IMR-90 (cell line): ENCODE results near the gene INTS14. TPM values are rescaled to one million over a fixed set of nuclear protein-coding genes. Genes with fewer than 3 reads are reported as not detected.

Experiments
- ATAC-seq: fragments of 200-7000 bp; cut with Tn5 transposase; 2 replicates; pipeline ENCODE4 v1.9.1; 2020; ENCODE audit warnings: low read depth, mild to moderate bottlenecking, moderate library complexity
- BruUV-seq: library from RNA; stranded (reverse); fragments of 400-500 nt; replicated peaks from 2 replicates; lab custom pipeline; 2021; lab: Mats Ljungman, UMichigan
- CTCF ChIA-PET: fragments of 300-600 bp; formaldehyde crosslinking; extraction: SDS; loops from one replicate; lab custom pipeline; 2021; ENCODE audit warnings: antibody characterized with exemption; lab: Yijun Ruan, JAX
- POLR2A ChIA-PET: fragments of 300-600 bp; sonication (Branson Sonifier 250); formaldehyde crosslinking; loops from one replicate; lab custom pipeline; 2022; ENCODE audit warnings: antibody characterized with exemption; ENCODE audit not compliant: unreplicated experiment; lab: Charles Lee
- DNase-seq: peaks from one replicate; pipeline ENCODE4 v3.0.0; 2013
- H2AFZ ChIP-seq: replicated peaks from 2 replicates; pipeline ENCODE3; 2013; ENCODE audit warnings: low read length, mild to moderate bottlenecking; ENCODE audit not compliant: poor library complexity
- H2AK5ac ChIP-seq: 2 replicates; pipeline ENCODE4 v1.6.1; 2013; ENCODE audit warnings: low read depth, low read length, inconsistent platforms
- H2AK9ac ChIP-seq: replicated peaks from 2 replicates; pipeline ENCODE3; 2013; ENCODE audit warnings: mild to moderate bottlenecking, low read depth, low read length, moderate library complexity; ENCODE audit not compliant: poor library complexity
- H2BK120ac ChIP-seq: 2 replicates; pipeline ENCODE4 v1.6.1; 2013; ENCODE audit warnings: low read depth, low read length, inconsistent platforms
- H2BK15ac ChIP-seq: 3 replicates; pipeline ENCODE4 v1.6.1; 2013; ENCODE audit warnings: low read depth, low read length, inconsistent platforms
- H2BK20ac ChIP-seq: 2 replicates; pipeline ENCODE4 v1.6.1; 2013; ENCODE audit warnings: low read depth, mild to moderate bottlenecking, inconsistent platforms, low read length, moderate library complexity
- H2BK5ac ChIP-seq: 2 replicates; pipeline ENCODE4 v1.6.1; 2013; ENCODE audit warnings: mild to moderate bottlenecking, low read depth, low read length, inconsistent platforms; ENCODE audit not compliant: poor library complexity, severe bottlenecking
- H3K14ac ChIP-seq: replicated peaks from 2 replicates; pipeline ENCODE4 v1.6.1; 2013; ENCODE audit warnings: low read depth, low read length, inconsistent platforms
- H3K18ac ChIP-seq: 2 replicates; pipeline ENCODE4 v1.6.1; 2013; ENCODE audit warnings: low read depth, low read length, control low read depth
- H3K23ac ChIP-seq: 2 replicates; pipeline ENCODE4 v1.6.1; 2013; ENCODE audit warnings: low read depth, low read length, inconsistent platforms
- H3K27ac ChIP-seq: 2 replicates; pipeline ENCODE4 v1.5.1; 2013; ENCODE audit warnings: mild to moderate bottlenecking, control low read depth, low read length; ENCODE audit not compliant: insufficient read depth
- H3K27me3 ChIP-seq: 2 replicates; pipeline ENCODE4 v1.6.1; 2013; ENCODE audit warnings: low read length; ENCODE audit not compliant: control insufficient read depth, insufficient read depth
- H3K36me3 ChIP-seq: 2 replicates; pipeline ENCODE4 v1.6.1; 2013; ENCODE audit warnings: low read length, mixed read lengths; ENCODE audit not compliant: control insufficient read depth, insufficient read depth
- H3K4ac ChIP-seq: 2 replicates; pipeline ENCODE4 v1.6.1; 2013; ENCODE audit warnings: low read depth, low read length, inconsistent platforms
- H3K4me1 ChIP-seq: 2 replicates; pipeline ENCODE4 v1.6.1; 2013; ENCODE audit warnings: low read length, mixed read lengths; ENCODE audit not compliant: control insufficient read depth, insufficient read depth
- H3K4me2 ChIP-seq: 2 replicates; pipeline ENCODE4 v1.6.1; 2013; ENCODE audit warnings: low read depth, mild to moderate bottlenecking, control low read depth, low read length, moderate library complexity
- H3K4me3 ChIP-seq: 2 replicates; pipeline ENCODE4 v1.5.1; 2013; ENCODE audit warnings: low read depth, mild to moderate bottlenecking, control low read depth, low read length, moderate library complexity; ENCODE audit not compliant: insufficient read depth
- H3K56ac ChIP-seq: 2 replicates; pipeline ENCODE4 v1.6.1; 2013; ENCODE audit warnings: low read length, inconsistent platforms; ENCODE audit not compliant: insufficient read depth; ENCODE audit errors: extremely low read depth
- H3K79me1 ChIP-seq, 2 experiments: 2 replicates each; pipeline ENCODE4 v1.6.1; 2013; ENCODE audit warnings: low read length in 2 of 2, inconsistent platforms in 1 of 2, low read depth in 1 of 2
- H3K9ac ChIP-seq: 2 replicates; pipeline ENCODE4 v1.6.1; 2013; ENCODE audit warnings: low read depth, low read length, control low read depth
- H3K9me1 ChIP-seq: 2 replicates; pipeline ENCODE4 v1.6.1; 2013; ENCODE audit warnings: low read length, inconsistent platforms; ENCODE audit not compliant: insufficient read depth
- H3K9me3 ChIP-seq: 2 replicates; pipeline ENCODE4 v1.6.1; 2013; ENCODE audit warnings: low read length; ENCODE audit not compliant: control insufficient read depth, insufficient read depth
- H4K20me1 ChIP-seq: 2 replicates; pipeline ENCODE4 v1.6.1; 2013; ENCODE audit warnings: low read length, inconsistent platforms; ENCODE audit not compliant: insufficient read depth
- H4K5ac ChIP-seq: 2 replicates; pipeline ENCODE4 v1.6.1; 2013; ENCODE audit warnings: mild to moderate bottlenecking, low read depth, low read length, control low read depth
- H4K8ac ChIP-seq, 2 experiments: 2 replicates each; pipeline ENCODE4 v1.6.1; 2013; ENCODE audit warnings: low read depth in 2 of 2, low read length in 2 of 2, control low read depth in 1 of 2, inconsistent platforms in 1 of 2
- H4K91ac ChIP-seq: 2 replicates; pipeline ENCODE4 v1.6.1; 2013; ENCODE audit warnings: low read depth, low read length, inconsistent platforms; ENCODE audit not compliant: insufficient read depth
- BHLHE40 ChIP-seq: fragments of 150-350 bp; IDR thresholded peaks from 2 replicates; pipeline ENCODE4 v1.6.1; 2016; ENCODE audit warnings: mild to moderate bottlenecking, low read depth, low read length
- CEBPB ChIP-seq: IDR thresholded peaks from 2 replicates; pipeline ENCODE4 v1.6.1; 2012; ENCODE audit warnings: low read depth, low read length, improper control_type of control experiment
- MAFK ChIP-seq: IDR thresholded peaks from 2 replicates; pipeline ENCODE4 v1.6.1; 2012; ENCODE audit warnings: low read depth, low read length, improper control_type of control experiment
- MXI1 ChIP-seq: IDR thresholded peaks from 2 replicates; pipeline ENCODE4 v1.6.1; 2012; ENCODE audit warnings: low read depth, mild to moderate bottlenecking, low read length, moderate library complexity, borderline replicate concordance
- POLR2A ChIP-seq: IDR thresholded peaks from 2 replicates; pipeline ENCODE4 v1.6.1; 2012; ENCODE audit warnings: mild to moderate bottlenecking, low read depth, low read length
- RCOR1 ChIP-seq: IDR thresholded peaks from 2 replicates; pipeline ENCODE4 v1.6.1; 2012; ENCODE audit warnings: mild to moderate bottlenecking, low read length, improper control_type of control experiment; ENCODE audit not compliant: insufficient replicate concordance
- WGBS, 2 experiments: methylation state at CpG; one replicate each; pipeline versions ENCODE4 v1.1.5 to v1.1.7; 2013; ENCODE audit warnings: missing lambda C conversion rate in 2 of 2; ENCODE audit not compliant: insufficient read length in 1 of 2; ENCODE audit errors: extremely low coverage in 2 of 2; 5-methylcytosine and 5-hydroxymethylcytosine counted together
- dilution Hi-C: fragments of 300-500 bp; cut with HindIII; formaldehyde crosslinking; loops from one replicate; pipeline ENCODE4 v1.14.3; 2018; ENCODE audit warnings: low sequenced_read_pairs; ENCODE audit not compliant: unreplicated experiment
- in situ Hi-C: fragments of 300-500 bp; cut with MboI; formaldehyde crosslinking; loops from 3 replicates; pipeline ENCODE4 v1.14.3; 2019; ENCODE audit warnings: low sequenced_read_pairs, inconsistent platforms, mixed read lengths
- intact Hi-C: fragments of 100-400 bp; cut with micrococcal nuclease; formaldehyde crosslinking; loops from 2 replicates; pipeline ENCODE4 v1.10.0; 2022
- polyA plus RNA-seq, 3 experiments: library from polyadenylated mRNA; depleted of rRNA; stranded (reverse); fragments of >200 nt; gene quantifications; 2 replicates each; pipeline ENCODE4 v1.2.3, GENCODE V29; 2012; ENCODE audit warnings: low replicate concordance in 1 of 3
- total RNA-seq: library from RNA; depleted of rRNA; stranded (reverse); fragments of >200 nt; gene quantifications from 2 replicates; pipeline ENCODE4 v1.2.3, GENCODE V29; 2012

INTS14 gene
- total and polyA plus RNA-seq, 2 of the 4 experiments (the other 2 are of a cell fraction): 22.9 to 39.5 TPM

- CTCF ChIA-PET: no interaction called here
Measured at GRCh38 chr15:65603559-65603958, 7.4 kb downstream of the INTS14 start.

More at GRCh38 chr15:65603559-65603958, 7.4 kb downstream of the INTS14 start:
- H3K36me3 ChIP-seq: peaks cover 29% of the 10 kb centered on the region
- no peak overlapping the region for H2BK120ac ChIP-seq
- no peaks in the 10 kb centered on the region for H3K9me3 ChIP-seq
- H3K27ac ChIP-seq: no peak overlapping the region
- no peak overlapping the region for H3K9ac ChIP-seq
- H2AK5ac ChIP-seq: no peak overlapping the region
- dilution Hi-C loops (no loop called here), intact Hi-C loops (no loop called here), in situ Hi-C loops (loop anchor here (25.0 kb wide), 1 partner anchor 684 kb away; the partner anchor contains the start of gene DIS3L)
- no peak for TF ChIP-seq MXI1
- TF ChIP-seq BHLHE40: no peak
- no peak for TF ChIP-seq POLR2A
- TF ChIP-seq RCOR1: no peak
- TF ChIP-seq CEBPB: no peak
- TF ChIP-seq MAFK: no peak
- no peak overlapping the region for H3K4me2 ChIP-seq
- H3K4me1 ChIP-seq: no peaks in the 10 kb centered on the region
- no peak overlapping the region for H3K56ac ChIP-seq
- no peak overlapping the region for H2BK5ac ChIP-seq
- H3K23ac ChIP-seq: no peak overlapping the region
- no peak overlapping the region for H2BK15ac ChIP-seq
- POLR2A ChIA-PET: interaction anchor here (0.6 kb wide), 1 partner anchor 1103 kb away, joined by 8 read pairs; no protein-coding TSS in a partner anchor
- no CpG with 5 or more reads among the region's 1 CpG for WGBS, 2 experiments
- DNase-seq (no peak), ATAC-seq (no peak)
- no peak overlapping the region for H4K5ac ChIP-seq
- H2AK9ac ChIP-seq: no peak overlapping the region
- H2AFZ ChIP-seq: no peak overlapping the region
- H3K9me1 ChIP-seq: no peaks in the 10 kb centered on the region
- no peak overlapping the region for H4K91ac ChIP-seq
- no peak overlapping the region for H2BK20ac ChIP-seq
- BruUV-seq: no TSS peak
- no peak overlapping the region for H3K4ac ChIP-seq
- H3K27me3 ChIP-seq: no peaks in the 10 kb centered on the region
- H3K4me3 ChIP-seq: no peak overlapping the region
- H4K8ac ChIP-seq: no peak overlapping the region
- H4K20me1 ChIP-seq: no peaks in the 10 kb centered on the region
- no peak overlapping the region for H3K14ac ChIP-seq
- H3K18ac ChIP-seq: no peak overlapping the region
- peaks cover 9 to 28% of the 10 kb centered on the region in 2 experiments for H3K79me1 ChIP-seq
